ENCODE data around the gene RITA1.
"Not testable (repeated sequence)": the region's sequence is repeated elsewhere in the genome, so short reads cannot be mapped to it uniquely, and the experiment has no call there.

Gene RITA1, protein sequence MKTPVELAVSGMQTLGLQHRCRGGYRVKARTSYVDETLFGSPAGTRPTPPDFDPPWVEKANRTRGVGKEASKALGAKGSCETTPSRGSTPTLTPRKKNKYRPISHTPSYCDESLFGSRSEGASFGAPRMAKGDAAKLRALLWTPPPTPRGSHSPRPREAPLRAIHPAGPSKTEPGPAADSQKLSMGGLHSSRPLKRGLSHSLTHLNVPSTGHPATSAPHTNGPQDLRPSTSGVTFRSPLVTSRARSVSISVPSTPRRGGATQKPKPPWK

DNA sequence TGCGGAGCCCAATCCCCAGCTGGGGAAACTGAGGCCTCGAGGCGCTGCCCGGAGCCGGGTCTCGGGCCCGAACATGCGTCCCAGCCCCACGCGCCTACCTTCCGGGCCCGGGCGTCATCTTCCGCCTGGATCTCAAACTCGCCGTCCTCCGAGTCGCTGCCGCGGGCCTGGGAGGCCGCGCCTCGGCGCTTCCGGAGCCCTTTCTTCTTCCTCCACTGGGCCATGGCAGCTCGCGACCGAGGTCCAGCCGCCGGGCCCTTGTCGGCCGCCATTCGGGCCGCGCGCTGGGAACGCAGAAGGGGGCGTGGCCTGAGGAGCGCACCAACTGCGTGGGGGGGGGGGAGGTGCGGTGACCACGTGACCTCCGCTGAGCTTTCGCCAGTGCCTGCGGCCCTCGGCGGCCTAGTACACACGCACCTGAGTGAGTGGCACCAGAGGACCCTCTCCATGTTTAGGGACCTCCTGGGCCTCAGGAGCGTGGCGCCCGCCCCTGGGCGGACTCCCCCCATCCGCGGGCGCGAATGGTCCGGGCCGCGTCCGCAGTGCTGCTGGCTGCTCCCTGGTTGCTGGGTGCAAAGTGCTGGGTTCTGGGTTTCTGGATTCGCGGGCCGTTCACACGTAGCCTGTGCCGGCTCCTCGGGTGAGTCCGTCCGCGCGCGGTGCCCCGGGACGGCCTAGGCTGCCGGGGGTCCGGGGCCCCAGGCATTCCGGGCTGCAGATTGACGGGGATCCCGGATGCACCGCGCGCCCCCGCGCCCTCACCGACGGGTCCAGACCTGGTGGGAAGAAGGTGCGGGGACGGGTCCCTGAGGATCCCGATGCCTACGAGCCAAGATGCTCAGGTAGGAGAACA is at the start of gene RITA1, which contains the start of gene DDX54:
TSS of gene RITA1 (plus strand) at position 542 of the 853 bp plus-strand sequence. CDS start 1,026 bp downstream, outside the sequence.
TSS of gene DDX54 (minus strand) at position 299 of the 853 bp plus-strand sequence. CDS start at position 272, 27 bp downstream.
- DNase-seq = peak; percentile 70

DNA sequence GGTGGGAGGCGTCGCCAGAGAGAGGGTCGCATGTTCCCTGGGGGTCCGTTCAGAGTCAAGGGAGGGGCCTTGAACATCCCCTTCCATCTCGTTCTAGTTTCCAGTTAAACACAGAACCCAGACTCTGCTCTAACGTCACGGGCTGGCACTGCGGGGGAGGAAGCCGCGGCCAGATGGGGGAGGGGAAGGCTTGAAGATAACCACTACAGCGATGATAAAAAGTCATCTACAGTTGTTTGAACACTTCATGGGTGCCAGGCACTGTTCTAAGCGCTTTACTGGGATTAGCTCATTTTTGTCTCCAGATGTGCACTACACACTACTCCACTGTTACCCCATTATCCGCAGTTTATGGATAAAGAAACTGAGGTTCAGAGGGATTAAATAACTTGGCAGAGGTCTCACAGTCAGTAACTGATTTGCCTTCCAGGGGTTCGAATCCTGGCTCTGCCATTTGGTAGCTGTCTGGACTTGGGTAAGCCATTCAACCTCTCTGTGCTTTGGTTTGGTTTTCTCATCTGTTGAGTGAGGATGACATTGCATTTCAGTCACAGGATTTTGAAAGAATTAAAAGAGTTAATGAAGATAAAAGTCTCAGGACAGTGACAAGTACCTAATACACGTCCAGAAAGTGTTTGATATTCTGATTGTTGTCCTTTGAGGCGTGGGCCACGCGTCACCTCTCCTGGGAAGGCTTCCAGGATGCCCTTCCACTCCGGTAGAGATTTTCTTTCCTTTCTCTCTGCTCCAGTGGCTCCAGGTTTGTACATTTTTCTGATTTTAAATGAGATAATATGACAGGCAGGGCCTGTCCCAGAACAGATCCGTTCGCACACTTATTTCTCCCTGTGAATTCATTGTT is 49.2 kb upstream of the RITA1 start:
- DNase-seq = peak; percentile 72

DNA sequence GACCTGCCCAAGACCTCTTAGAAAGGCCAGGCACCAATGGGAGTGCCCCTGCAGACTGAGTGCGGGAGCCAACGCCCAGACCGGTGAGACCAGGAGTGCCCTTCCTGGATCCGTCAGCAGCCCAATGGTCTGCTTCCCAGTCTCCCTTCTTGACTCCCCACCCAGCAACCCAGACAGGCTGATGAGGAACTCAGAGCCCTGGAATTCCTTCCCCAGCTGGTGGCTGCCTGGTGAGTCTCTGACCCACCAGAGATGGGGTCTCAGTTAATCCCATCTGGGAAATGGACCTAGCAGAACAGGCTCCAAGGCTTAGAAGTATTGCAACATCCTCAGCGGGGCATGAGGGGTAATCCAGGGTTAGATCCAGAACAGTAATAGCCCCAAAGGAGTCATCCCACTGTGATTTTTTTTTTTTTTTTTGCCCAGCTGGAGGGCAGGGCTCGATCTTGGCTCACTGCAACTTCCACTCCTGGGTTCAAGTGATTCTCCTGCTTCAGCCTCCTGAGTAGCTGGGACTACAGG is 48.5 kb upstream of the RITA1 start:
- DNase-seq = no peak

DNA sequence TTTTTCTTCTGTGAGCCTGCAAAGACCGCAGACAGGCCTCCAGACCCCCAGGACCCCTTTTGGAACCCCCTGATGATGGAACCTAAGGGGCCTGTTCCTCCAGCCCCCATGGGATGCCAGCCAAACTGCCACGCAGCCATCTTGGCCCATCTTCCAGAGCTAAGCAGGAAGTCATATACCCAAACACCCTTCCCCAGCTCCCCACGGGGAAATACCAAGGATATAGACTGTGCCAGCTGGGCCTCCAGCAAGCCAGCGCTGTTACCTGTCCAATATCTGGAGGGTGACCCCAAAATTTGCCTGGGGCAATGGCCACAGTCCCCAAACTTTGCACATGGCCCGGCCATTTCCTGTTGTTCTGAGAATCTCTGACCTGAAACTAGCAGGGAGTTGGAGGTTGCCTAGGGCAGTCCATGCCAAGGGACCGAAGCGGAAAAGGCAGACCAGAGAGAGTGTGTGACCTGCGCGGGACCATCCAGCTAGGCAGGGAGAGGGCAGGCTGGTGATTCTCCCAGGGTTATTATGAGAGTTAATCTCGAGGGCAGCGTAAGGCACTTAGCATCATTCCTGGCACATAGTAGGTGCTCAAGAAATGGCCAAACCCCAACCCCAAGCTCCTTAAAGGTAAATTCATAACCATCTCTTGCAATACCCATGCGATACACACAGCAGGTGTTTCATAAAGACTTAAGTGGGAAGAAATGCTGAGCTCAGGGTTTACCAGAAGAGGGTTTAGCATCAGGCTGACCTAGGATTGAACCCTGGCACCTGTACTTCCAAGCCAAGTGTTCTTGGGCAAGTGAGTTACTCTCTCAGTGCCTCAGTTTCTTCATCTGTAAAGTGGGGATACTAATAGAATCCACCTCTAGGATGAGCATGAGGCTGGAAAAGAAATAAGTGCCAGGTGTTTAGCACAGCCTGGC is 47.4 kb upstream of the RITA1 start:
- no peak for DNase-seq

DNA sequence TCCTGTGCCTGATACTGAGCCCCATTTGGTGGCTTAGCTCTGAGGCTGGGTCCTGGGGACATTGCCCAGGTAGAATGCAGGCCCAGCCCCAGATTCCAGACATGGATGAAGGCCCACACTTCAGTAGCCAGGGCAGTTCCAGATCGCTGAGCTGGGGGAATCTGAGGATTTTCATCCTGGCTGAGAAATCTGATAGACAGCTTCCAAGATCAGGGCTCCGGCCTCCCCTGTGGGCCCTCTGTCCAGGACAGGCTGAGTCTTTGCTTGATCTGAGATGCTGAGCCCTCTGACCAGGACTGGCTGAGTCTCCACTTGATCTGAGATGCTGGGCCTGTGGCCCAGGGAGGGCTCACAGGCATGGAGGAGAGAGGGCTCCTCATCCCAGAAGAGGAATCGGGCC is 46.7 kb upstream of the RITA1 start:
- no peak for DNase-seq

DNA sequence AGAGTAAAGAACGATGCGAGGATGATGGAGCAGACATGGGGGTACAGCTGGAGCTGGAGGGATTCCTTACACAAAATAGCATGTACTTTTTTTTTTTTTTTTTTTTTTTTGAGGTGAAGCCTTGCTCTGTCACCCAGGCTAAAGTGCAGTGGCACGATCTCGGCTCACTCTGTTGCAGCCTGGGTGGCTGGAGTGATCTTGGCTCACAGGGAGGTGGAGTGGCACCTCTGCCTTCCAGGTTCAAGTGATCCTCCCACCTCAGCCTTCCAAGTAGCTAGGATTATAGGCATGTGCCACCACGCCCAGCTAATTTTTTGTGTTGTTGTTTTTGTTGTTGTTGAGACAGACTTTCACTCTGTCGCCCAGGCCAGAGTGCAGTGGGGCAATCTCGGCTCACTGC is 44.8 kb upstream of the RITA1 start:
- no peak for DNase-seq

DNA sequence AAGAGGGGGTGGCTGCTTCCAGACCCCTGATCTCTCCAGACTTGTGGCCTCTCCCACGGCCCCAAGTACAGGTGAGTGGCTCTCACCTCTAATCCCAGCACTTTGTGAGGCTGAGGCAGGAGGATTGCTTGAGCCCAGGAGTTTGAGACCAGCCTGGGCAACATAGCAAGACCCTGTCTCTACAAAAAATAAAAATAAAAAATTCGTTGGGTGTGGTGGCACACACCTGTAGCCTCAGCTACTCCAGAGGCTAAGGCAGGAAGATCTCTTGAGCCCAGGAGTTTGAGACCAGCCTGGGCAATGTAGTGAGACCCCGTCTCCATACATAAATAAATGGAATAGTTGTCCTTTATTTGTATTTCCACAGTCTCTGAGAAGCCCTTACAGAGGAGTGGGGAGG is 43.8 kb upstream of the RITA1 start:
- not testable (repeated sequence) for DNase-seq

DNA sequence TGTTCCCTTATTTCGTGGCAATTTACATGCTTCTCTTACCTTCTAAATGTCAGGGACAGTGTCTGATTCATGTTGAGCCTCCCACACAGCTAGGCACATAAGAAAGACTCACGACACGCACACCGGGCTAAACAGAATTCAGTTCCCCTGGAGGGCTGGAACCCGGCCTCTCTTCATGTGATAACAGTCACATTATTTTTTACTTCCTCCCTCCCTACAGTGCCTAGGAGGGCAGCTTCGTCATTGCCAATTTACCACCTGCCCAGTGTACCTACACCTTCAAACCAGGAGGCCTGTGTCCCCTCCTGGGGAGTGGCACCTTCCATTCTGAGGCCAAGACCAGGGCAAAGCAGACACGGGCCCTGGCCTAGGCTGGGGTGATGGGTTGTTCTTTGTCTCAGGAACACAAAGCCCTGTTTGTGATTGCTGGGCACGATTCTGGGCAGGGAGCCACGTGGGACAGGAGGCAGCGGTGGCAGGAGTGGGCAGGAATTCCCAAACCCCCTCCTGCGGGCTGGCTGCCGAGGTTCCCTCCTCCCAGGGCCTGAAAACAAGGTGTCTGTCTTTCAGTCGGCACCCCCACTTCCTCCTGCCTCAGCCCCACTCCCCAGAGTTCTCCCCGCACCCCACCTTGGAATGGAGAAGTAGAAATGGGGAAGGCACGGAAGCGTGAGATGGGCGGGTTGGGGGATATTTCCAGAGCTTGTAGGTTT is 43.2 kb upstream of the RITA1 start:
- DNase-seq = peak; percentile 57

DNA sequence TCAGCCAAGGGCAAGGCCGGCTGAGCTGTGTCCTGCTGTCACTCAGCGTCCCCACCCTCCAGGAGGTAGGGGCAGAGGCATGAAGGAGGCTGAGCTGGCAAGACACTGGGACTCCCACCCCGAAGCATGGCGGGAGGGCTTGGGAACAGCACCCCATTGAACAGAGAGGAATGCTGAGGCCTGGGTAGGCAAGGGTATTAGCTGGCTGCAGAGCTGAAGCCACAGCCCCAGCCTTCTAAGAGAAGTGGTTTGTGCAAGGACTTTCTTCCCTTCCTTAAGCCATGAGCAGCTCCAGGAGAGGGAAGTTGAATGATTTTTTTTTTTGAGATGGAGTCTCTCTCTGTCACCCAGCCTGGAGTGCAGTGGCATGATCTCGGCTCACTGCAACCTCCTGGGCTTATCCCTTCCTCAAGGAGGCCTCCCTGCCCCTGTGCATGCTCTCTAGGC is 42.6 kb upstream of the RITA1 start:
- no peak for DNase-seq

DNA sequence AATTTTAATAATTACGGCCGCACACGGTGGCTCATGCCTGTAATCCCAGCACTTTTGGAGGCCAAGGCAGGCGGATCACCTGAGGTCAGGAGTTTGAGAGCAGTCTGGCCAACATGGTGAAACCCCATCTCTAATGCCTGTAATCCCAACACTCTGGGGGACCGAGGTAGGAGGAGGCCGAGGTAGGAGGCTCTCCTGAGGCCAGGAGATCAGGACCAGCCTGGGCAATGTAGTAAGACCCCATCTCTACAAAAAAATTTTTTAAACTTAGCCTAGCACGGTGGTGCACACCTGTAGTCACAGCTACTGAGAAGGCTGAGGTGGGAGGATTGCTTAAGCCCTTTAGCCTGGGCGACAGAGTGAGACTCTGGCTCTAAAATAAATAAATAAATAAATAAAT is 41.6 kb upstream of the RITA1 start:
- no peak for DNase-seq

DNA sequence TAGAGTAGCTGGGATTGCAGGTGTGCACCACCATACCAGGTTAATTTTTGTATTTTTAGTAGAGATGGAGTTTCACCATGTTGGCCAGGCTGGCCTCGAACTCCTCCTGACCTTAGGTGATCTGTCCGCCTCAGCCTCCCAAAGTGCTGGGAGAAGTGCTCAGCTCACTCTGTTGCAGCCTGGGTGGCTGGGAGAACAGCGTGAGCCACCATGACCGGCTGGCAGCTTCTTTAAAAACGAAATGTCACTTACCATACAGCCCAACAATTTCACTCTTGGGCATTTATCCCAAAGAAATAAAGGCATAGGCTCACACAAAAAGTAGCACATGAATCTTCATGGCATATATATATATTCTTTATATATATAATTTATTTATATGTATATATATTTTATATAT is 40.7 kb upstream of the RITA1 start:
- no peak for DNase-seq

DNA sequence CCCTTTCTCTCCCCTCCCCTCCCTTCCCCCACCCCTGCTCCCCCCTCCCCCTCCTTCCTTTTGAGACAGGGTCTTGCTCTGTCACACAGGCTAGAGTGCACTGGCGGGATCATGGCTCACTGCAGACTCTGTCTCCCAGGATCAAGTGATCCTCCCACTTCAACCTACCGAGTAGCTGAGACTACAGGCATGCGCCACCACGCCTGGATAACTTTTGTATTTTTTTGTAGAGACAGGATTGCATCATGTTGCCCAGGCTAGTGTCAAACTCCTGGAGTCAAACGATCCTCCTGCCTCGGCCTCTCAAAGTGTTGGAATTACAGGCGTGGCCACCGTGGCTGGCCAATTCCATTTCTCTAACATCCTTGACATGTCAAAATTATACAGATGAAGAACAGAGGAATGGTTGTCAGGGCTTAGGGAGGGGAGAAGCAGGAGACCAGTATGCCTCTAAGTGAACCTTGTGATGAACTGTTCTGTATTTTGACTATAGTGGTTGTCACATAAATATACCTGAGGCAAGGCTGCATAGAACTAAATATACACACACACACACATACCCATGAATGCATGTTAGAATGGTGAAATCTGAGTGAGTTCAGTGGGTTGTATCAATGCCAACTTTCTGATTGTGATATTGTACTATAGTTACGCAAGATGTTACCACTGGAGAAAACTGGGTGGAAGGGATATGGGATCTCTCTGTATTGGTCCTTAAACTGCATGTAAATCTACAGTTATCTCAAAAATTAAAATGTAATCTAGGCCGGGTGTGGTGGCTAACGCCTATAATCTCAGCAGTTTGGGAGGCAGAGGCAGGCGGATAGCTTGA is 39.6 kb upstream of the RITA1 start:
- no peak for DNase-seq

DNA sequence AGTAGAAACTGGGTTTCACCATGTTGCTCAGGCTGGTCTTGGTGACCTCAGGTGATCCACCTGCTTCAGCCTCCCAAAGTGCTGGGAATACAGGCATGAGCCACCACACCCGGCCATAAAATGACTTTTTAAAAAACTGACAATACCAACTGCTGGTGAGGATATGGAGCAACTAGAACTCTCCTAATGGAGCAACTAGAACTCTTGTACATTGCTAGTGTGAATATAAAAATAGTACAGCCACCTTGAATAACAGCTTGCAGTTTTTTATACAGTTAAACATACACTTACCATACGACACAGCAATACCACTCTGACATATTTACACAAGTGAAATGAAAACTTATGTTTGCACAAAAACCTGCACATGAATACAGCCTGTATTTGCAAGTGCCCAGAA is 38.5 kb upstream of the RITA1 start:
- no peak for DNase-seq

DNA sequence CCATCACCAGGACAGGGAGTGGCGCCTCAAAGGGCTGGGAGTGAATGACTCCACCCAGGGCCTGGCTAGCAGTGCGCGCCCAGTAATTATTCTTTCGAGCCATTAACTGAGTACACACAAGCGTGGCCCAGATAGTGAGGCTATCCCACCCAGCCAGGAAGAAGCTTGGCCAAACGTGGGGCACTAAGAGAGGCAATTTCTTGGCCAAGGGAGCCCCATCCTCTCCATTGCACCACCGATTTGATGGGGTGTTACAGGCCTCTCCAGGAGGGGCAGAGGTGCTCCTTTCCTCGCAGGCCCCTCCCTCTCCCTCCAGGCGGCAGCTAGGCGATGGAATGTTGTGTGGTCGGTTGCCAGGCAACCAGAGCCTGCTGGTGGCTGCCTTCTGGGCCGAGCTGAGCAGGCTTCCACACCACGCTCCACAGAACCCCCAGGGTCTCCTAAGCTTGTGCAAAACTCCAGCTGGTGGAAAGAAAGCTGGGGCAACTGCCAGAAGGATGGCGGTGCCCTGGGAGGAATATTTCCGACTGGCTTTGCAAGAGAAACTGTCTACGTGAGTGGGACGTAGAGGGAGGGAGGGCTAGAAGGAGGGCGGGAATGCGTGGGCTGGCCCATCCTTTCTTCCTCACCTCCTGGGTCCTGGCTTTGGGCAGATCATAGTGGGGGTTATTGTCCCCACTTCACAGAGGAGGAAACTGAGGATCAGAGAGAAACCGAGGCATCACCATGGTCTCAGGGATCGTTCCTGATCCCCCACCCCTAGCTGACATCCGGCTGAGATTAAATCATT is 36.0 kb upstream of the RITA1 start, which contains the start of gene CFAP73:
TSS of gene CFAP73 (plus strand) at position 364 of the 790 bp plus-strand sequence. CDS start at position 498, 134 bp downstream.
- DNase-seq = no peak

DNA sequence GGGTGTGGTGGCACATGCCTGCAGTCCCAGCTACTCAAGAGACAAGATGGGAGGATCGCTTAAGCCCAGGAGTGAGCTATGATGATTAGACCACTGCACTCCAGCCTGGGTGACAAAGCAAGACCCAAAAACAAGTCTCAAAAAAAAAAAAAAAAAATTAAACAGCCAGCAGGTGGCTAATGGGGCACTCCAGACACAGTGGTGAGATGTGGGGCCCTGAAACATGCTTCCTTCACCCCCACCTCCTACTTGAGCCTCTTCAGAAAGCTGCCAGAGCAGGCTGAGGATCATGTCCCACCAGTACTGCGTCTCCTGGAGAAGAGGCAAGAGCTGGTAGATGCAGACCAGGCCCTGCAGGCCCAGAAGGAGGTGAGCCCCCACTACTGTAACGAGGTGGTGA is 33.9 kb upstream of the RITA1 start:
- DNase-seq = no peak

DNA sequence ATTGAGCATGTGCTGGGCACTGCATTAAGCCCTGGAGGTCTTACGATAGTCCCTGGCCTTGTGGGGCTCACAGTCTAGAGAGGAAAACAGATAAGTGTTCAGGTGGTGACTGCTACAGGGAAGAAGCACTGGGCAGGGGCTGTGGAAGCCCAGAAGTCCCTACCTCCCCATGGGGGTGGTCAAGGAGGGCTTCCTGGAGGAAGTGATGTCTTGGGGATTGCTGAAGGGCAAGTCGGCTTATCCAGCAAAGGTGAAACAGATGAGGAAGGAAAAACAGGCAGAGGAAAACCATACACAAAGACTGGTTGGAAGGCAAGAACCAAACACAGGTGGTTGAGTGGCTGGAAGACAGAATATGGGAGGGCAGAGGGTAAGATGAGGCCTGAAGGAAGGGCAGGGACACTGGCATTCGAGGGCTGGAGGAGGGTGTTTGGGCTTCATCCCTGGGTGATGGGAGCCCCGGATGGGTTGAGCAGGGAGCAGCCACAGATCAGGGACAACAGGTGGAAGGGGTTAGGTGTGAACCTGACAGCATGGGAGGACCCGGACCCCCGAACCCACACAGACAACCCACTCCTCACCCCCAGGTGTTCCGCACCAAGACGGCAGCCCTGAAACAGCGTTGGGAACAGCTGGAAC is 33.2 kb upstream of the RITA1 start:
- DNase-seq = no peak

DNA sequence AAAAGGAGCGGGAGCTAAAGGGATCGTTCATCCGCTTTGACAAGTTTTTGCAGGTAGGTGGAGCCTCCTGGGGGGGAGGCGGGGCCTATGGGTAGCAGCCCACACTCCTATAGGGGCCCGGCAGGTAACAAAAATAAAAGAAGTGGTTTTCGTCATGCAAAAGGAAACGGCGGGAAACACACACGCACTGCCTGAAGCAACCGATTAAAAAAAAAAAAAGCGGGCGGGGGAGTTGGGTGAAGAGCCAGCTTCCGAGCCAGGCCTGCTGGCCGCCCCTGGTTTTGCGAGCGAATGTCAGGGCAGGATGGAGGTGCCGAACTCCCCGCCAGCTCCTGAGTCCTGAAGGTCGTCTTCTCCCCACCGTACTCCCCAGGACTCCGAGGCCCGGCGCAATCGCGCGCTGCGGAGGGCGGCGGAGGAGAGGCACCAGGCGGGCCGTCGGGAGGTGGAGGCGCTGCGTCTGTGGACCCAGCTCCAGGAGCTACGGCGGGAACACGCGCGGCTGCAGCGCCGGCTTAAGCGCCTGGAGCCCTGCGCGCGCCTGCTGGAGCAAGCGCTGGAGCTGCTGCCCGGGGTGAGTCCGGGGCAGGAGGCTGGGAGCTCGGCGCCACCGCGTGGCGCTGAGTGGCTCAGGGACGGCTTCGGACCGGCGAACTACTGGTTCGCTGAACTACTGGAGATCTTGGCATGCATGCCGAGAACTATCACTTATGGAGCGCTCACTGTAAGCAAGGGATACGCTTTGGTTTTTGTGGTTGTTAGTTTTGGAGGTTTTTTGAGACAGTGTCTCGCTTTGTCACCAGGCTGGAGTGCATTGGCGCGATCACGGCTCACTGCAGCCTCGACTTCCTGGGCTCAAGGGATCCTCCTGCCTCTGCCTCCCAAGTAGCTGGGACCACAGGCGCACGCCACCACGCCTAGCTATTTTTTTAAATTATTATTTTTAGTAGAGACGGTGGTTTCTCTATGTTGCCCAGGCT is 32.4 kb upstream of the RITA1 start:
- peak; percentile 67 for DNase-seq
